BLaER1 treated with 17β-estradiol and CSF1 and Interleukin-3, amounts not matched to agents 10 nM and 100 nM (cell line): ENCODE results near the gene DPF3.
A peak's percentile ranks its signal among the peaks of the same experiment; 100 is the strongest.

ENCODE experiments used
- H3K27ac ChIP-seq, 11 experiments: shearing (Covaris generic); formaldehyde crosslinking; 2 replicates each; pipeline ENCODE4 v1.8.1; 2022
- H3K27me3 ChIP-seq, 11 experiments: shearing (Covaris generic); formaldehyde crosslinking; 2 replicates each; pipeline ENCODE4 v1.8.1; 2022
- H3K36me3 ChIP-seq, 11 experiments: shearing (Covaris generic); formaldehyde crosslinking; 2 replicates each; pipeline ENCODE4 v1.8.1; 2022
- H3K4me1 ChIP-seq, 10 experiments: shearing (Covaris generic); formaldehyde crosslinking; 2 replicates each; pipeline ENCODE4 v1.8.1; 2022
- H3K4me2 ChIP-seq, 11 experiments: shearing (Covaris generic); formaldehyde crosslinking; 2 replicates each; pipeline ENCODE4 v1.8.1; 2022
- H3K4me3 ChIP-seq, 10 experiments: shearing (Covaris generic); formaldehyde crosslinking; 2 replicates each; pipeline ENCODE4 v1.8.1; 2022
- H3K9ac ChIP-seq, 11 experiments: shearing (Covaris generic); formaldehyde crosslinking; 2 replicates each; pipeline ENCODE4 v1.8.1; 2022
- H3K9me3 ChIP-seq, 11 experiments: shearing (Covaris generic); formaldehyde crosslinking; replicated peaks in 1 of 11; 2 replicates each; pipeline ENCODE4 v1.8.1; 2022
- H4K20me1 ChIP-seq, 11 experiments: shearing (Covaris generic); formaldehyde crosslinking; 2 replicates each; pipeline ENCODE4 v1.8.1; 2022
- Cebpa-rat ChIP-seq, 11 experiments: shearing (Covaris generic); IDR thresholded peaks; 2 replicates each; pipeline ENCODE4 v1.8.1; 2022

Gene DPF3

GRCh38 chr14:72597252-72598233 lies 296.4 kb downstream of the DPF3 start:
- Histone ChIP-seq H3K4me3 (no peak overlapping the region), H3K9ac (no peak overlapping the region), H3K27ac (no peak overlapping the region), H3K4me1 (peaks cover 15 to 48% (median 28%) of the 10 kb centered on the region in 10 experiments), H4K20me1 (no peaks in the 10 kb centered on the region), H3K27me3 (no peaks in the 10 kb centered on the region; a peak in 1 of 22 replicates), H3K36me3 (no peaks in the 10 kb centered on the region), H3K4me2 (peak overlapping the region in 8 of 11 experiments; percentile 13 to 61 (median 44); a peak in 12 of 22 replicates), H3K9me3 (no peaks in the 10 kb centered on the region)
- TF ChIP-seq Cebpa-rat (IDR thresholded peaks at IDR 0.05) = no peak

GRCh38 chr14:72595152-72595862 lies 298.6 kb downstream of the DPF3 start:
- Histone ChIP-seq H3K9ac (no peak overlapping the region), H3K4me2 (no peak overlapping the region), H3K9me3 (peaks cover 0 to 1% (median 0%) of the 10 kb centered on the region in 11 experiments; a peak in 4 of 22 replicates), H3K36me3 (no peaks in the 10 kb centered on the region), H3K4me3 (no peak overlapping the region), H3K27ac (no peak overlapping the region), H4K20me1 (no peaks in the 10 kb centered on the region), H3K27me3 (no peaks in the 10 kb centered on the region; a peak in 1 of 22 replicates), H3K4me1 (peaks cover 9 to 37% (median 24%) of the 10 kb centered on the region in 10 experiments)
- no peak for TF ChIP-seq Cebpa-rat (IDR thresholded peaks at IDR 0.05)

- no peak for TF ChIP-seq Cebpa-rat (IDR thresholded peaks at IDR 0.05)
- Histone ChIP-seq H3K27me3 (no peaks in the 10 kb centered on the region; a peak in 1 of 22 replicates), H3K4me3 (no peak overlapping the region), H3K27ac (no peak overlapping the region), H3K9me3 (peaks cover 0 to 11% (median 8%) of the 10 kb centered on the region in 11 experiments; a peak in 16 of 22 replicates), H3K36me3 (no peaks in the 10 kb centered on the region), H3K9ac (no peak overlapping the region), H3K4me1 (peaks cover 4 to 32% (median 17%) of the 10 kb centered on the region in 10 experiments; a peak in 15 of 20 replicates), H4K20me1 (no peaks in the 10 kb centered on the region), H3K4me2 (peak overlapping the region in 3 of 11 experiments; percentile 12 to 16 (median 13); a peak in 3 of 22 replicates)
These were observed 299.6 kb downstream of the DPF3 start for GRCh38 chr14:72594099-72594901.

- TF ChIP-seq Cebpa-rat (IDR thresholded peaks at IDR 0.05) = no peak
- H3K27me3 ChIP-seq = no peaks in the 10 kb centered on the region
- peaks cover 0 to 30% (median 12%) of the 10 kb centered on the region in 11 experiments; a peak in 17 of 22 replicates for H3K9me3 ChIP-seq
- no peak overlapping the region for H3K9ac ChIP-seq
- no peaks in the 10 kb centered on the region for H4K20me1 ChIP-seq
- H3K4me3 ChIP-seq = no peak overlapping the region
- no peak overlapping the region for H3K27ac ChIP-seq
- H3K4me2 ChIP-seq = peak overlapping the region in 1 of 11 experiments; percentile 25; a peak in 1 of 22 replicates
- no peaks in the 10 kb centered on the region for H3K36me3 ChIP-seq
- peaks cover 4 to 18% (median 10%) of the 10 kb centered on the region in 10 experiments; a peak in 15 of 20 replicates for H3K4me1 ChIP-seq
These were observed 302.5 kb downstream of the DPF3 start for GRCh38 chr14:72591391-72591790.

- Histone ChIP-seq H3K4me2 (peak overlapping the region; percentile 6 to 71 (median 41); a peak in 19 of 22 replicates), H4K20me1 (no peaks in the 10 kb centered on the region), H3K9ac (no peak overlapping the region), H3K36me3 (no peaks in the 10 kb centered on the region), H3K9me3 (peaks cover 0 to 33% (median 12%) of the 10 kb centered on the region in 11 experiments; a peak in 17 of 22 replicates), H3K27ac (no peak overlapping the region), H3K4me3 (no peak overlapping the region), H3K27me3 (no peaks in the 10 kb centered on the region), H3K4me1 (peaks cover 4 to 18% (median 10%) of the 10 kb centered on the region in 10 experiments; a peak in 15 of 20 replicates)
- TF ChIP-seq Cebpa-rat (IDR thresholded peaks at IDR 0.05) = no peak
These were observed 303.3 kb downstream of the DPF3 start for GRCh38 chr14:72590577-72590976.

GRCh38 chr14:72589652-72590051 lies 304.2 kb downstream of the DPF3 start:
- H3K27ac ChIP-seq = no peak overlapping the region
- H3K4me2 ChIP-seq = no peak overlapping the region
- no peak overlapping the region for H3K9ac ChIP-seq
- H3K4me1 ChIP-seq = peaks cover 4 to 17% (median 10%) of the 10 kb centered on the region in 10 experiments; a peak in 15 of 20 replicates
- H3K36me3 ChIP-seq = no peaks in the 10 kb centered on the region
- H3K27me3 ChIP-seq = no peaks in the 10 kb centered on the region
- H3K4me3 ChIP-seq = no peak overlapping the region
- H4K20me1 ChIP-seq = no peaks in the 10 kb centered on the region
- peaks cover 0 to 33% (median 12%) of the 10 kb centered on the region in 11 experiments; a peak in 17 of 22 replicates for H3K9me3 ChIP-seq
- TF ChIP-seq Cebpa-rat (IDR thresholded peaks at IDR 0.05) = no peak

GRCh38 chr14:72588521-72588920 lies 305.4 kb downstream of the DPF3 start:
- no peak overlapping the region for H3K4me2 ChIP-seq
- H3K27me3 ChIP-seq = no peaks in the 10 kb centered on the region
- no peaks in the 10 kb centered on the region for H4K20me1 ChIP-seq
- no peak for TF ChIP-seq Cebpa-rat (IDR thresholded peaks at IDR 0.05)
- H3K27ac ChIP-seq = no peak overlapping the region
- no peaks in the 10 kb centered on the region for H3K36me3 ChIP-seq
- H3K9ac ChIP-seq = no peak overlapping the region
- H3K4me1 ChIP-seq = peaks cover 4 to 11% (median 8%) of the 10 kb centered on the region in 10 experiments; a peak in 15 of 20 replicates
- H3K4me3 ChIP-seq = no peak overlapping the region
- peaks cover 0 to 33% (median 12%) of the 10 kb centered on the region in 11 experiments; a peak in 17 of 22 replicates for H3K9me3 ChIP-seq
